BLaER1 treated with 17β-estradiol and CSF1 and Interleukin-3, amounts not matched to agents 10 nM and 100 nM (cell line): Measurements from ENCODE around the gene NAA11.

ENCODE experiments used
- H3K27ac ChIP-seq, 11 experiments: shearing (Covaris generic); formaldehyde crosslinking; 2 replicates each; pipeline ENCODE4 v1.8.1; 2022
- H3K27me3 ChIP-seq, 11 experiments: shearing (Covaris generic); formaldehyde crosslinking; 2 replicates each; pipeline ENCODE4 v1.8.1; 2022
- H3K36me3 ChIP-seq, 11 experiments: shearing (Covaris generic); formaldehyde crosslinking; 2 replicates each; pipeline ENCODE4 v1.8.1; 2022
- H3K4me1 ChIP-seq, 10 experiments: shearing (Covaris generic); formaldehyde crosslinking; 2 replicates each; pipeline ENCODE4 v1.8.1; 2022
- H3K4me2 ChIP-seq, 11 experiments: shearing (Covaris generic); formaldehyde crosslinking; 2 replicates each; pipeline ENCODE4 v1.8.1; 2022
- H3K4me3 ChIP-seq, 10 experiments: shearing (Covaris generic); formaldehyde crosslinking; 2 replicates each; pipeline ENCODE4 v1.8.1; 2022
- H3K9ac ChIP-seq, 11 experiments: shearing (Covaris generic); formaldehyde crosslinking; 2 replicates each; pipeline ENCODE4 v1.8.1; 2022
- H3K9me3 ChIP-seq, 11 experiments: shearing (Covaris generic); formaldehyde crosslinking; replicated peaks in 1 of 11; 2 replicates each; pipeline ENCODE4 v1.8.1; 2022
- H4K20me1 ChIP-seq, 11 experiments: shearing (Covaris generic); formaldehyde crosslinking; 2 replicates each; pipeline ENCODE4 v1.8.1; 2022
- Cebpa-rat ChIP-seq, 11 experiments: shearing (Covaris generic); IDR thresholded peaks; 2 replicates each; pipeline ENCODE4 v1.8.1; 2022

The NAA11 gene

DNA sequence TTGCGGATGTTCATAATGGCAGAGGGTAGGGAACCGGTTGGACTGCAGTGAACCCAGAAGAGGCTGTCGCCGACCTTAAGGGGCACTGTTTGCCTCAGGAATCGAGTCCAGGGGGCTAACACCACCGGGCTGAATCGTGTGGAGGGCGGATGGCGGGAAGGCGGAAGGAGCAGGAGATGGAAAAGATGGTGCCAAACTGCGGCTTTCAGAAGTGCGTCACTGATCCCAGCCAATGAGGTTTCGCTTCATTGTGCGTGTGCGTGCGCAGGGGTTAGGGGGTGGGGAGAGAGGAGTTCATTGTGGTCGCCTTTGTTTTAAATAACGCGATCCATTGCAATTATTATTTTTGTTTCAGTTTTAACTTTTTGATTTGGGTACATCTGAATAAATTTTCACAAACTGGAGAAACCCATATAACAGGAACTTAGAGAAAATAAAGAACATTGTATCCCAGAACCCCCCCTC lies at the start of gene NAA11:
NAA11 (minus strand) TSS at position 198 of the 465 bp plus-strand sequence; CDS start at position 14, 184 bp downstream.
- no peaks in the 10 kb centered on the region for H4K20me1 ChIP-seq
- no peaks in the 10 kb centered on the region for H3K27me3 ChIP-seq
- no peak for TF ChIP-seq Cebpa-rat (IDR thresholded peaks at IDR 0.05)
- no peak within 1 kb of the TSS for H3K9ac ChIP-seq
- H3K9me3 ChIP-seq = peaks cover 0 to 9% (median 0%) of the 10 kb centered on the region in 11 experiments; a peak in 2 of 22 replicates
- H3K4me2 ChIP-seq = no peak within 1 kb of the TSS
- H3K27ac ChIP-seq = no peak within 1 kb of the TSS
- H3K4me1 ChIP-seq = peaks cover 0 to 4% (median 0%) of the 10 kb centered on the region in 10 experiments; a peak in 5 of 20 replicates
- H3K4me3 ChIP-seq = no peak within 1 kb of the TSS
- H3K36me3 ChIP-seq = no peaks in the 10 kb centered on the region

DNA sequence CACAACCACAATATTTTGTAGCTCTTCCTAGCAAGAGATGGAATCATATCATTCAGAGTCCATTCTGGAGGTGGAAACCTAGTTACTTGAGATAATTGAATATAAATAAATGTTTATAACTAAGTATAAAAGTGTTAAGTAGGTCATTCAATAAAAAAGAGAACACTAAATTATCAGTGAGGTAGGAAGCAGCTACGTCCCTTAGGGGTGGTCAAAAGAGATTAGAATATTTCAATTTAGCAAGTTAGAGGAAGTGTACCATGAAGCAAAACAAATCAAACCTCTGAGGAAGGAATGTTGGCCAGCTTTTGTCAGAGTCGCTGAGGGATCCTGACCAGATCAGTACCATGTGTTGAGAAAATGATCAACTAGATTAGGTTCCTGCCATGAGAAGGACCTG lies 44.2 kb upstream of the NAA11 start:
- no peak overlapping the region for H3K4me3 ChIP-seq
- no peaks in the 10 kb centered on the region for H4K20me1 ChIP-seq
- H3K4me1 ChIP-seq = no peaks in the 10 kb centered on the region
- H3K27ac ChIP-seq = no peak overlapping the region
- no peak overlapping the region for H3K9ac ChIP-seq
- H3K27me3 ChIP-seq = no peaks in the 10 kb centered on the region
- no peaks in the 10 kb centered on the region for H3K9me3 ChIP-seq
- TF ChIP-seq Cebpa-rat (IDR thresholded peaks at IDR 0.05) = no peak
- no peaks in the 10 kb centered on the region for H3K36me3 ChIP-seq
- H3K4me2 ChIP-seq = no peak overlapping the region

DNA sequence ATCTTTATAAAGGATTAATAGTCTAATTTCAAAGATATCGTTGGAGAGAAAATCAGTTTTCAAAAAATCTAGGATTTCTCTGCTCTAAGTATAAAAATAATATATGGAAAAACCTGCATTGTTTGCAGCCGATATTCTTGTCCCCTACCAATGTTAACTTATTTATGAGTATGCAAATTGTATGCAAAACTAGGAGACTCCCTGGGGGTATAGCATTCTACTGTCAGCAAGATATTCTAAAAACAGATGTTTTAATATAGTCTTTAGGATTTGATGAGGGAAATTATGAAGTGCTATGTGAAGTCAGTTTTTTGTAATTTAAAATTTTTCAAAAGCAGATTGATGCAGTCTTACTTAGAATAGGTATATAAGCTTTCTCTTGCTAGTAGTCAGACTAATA lies 41.2 kb upstream of the NAA11 start:
- no peak for TF ChIP-seq Cebpa-rat (IDR thresholded peaks at IDR 0.05)

DNA sequence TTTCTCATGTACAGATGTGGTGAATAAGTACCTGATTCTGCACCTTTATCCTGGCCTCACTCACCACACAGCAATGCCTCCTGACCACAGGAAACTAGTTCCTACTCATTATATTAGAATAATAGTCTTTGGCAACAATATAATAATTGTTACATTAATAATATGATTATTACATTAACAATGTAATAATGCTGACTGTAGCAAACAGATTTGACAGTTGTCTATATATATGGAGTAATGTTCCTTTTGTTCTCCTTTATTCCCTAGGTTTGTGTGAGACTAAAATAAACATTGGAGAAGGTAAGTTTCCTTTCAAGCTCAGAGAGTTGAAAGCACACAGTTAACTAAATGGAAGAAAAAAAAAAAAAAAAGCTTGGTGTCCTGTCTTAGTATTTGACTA lies 40.6 kb upstream of the NAA11 start:
- Histone ChIP-seq H3K27me3 (no peaks in the 10 kb centered on the region), H3K4me3 (no peak overlapping the region)
- no peak for TF ChIP-seq Cebpa-rat (IDR thresholded peaks at IDR 0.05)

More for the DNA sequence above, 41.2 kb upstream of the NAA11 start:
- Histone ChIP-seq H3K9me3 (no peaks in the 10 kb centered on the region), H4K20me1 (no peaks in the 10 kb centered on the region), H3K4me1 (no peaks in the 10 kb centered on the region), H3K4me3 (no peak overlapping the region), H3K27me3 (no peaks in the 10 kb centered on the region), H3K4me2 (no peak overlapping the region), H3K36me3 (no peaks in the 10 kb centered on the region), H3K27ac (no peak overlapping the region), H3K9ac (no peak overlapping the region)

DNA sequence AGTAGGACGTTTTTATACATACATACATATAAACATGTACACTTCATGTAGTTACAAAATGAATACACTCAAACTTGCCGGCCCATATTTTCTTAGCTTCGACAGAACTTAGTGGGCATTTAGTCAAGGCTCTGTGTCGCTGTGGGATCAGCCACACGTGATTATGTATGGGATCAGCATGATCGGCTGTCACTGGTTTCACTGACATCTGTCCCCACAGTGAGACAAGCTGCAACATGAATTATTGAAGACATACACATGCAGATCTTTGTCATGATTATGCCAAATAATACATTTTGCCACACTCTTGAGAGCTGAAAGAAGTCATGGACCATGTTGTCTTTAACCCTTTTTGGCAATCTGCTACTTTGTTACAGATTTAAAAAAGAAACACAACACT lies 38.2 kb upstream of the NAA11 start:
- Histone ChIP-seq H3K4me3 (no peak overlapping the region), H3K27me3 (no peaks in the 10 kb centered on the region), H3K9ac (no peak overlapping the region), H3K4me2 (no peak overlapping the region), H3K4me1 (no peaks in the 10 kb centered on the region), H3K36me3 (no peaks in the 10 kb centered on the region), H3K9me3 (no peaks in the 10 kb centered on the region), H4K20me1 (no peaks in the 10 kb centered on the region), H3K27ac (no peak overlapping the region)
- TF ChIP-seq Cebpa-rat (IDR thresholded peaks at IDR 0.05) = no peak

More for the DNA sequence above, 40.6 kb upstream of the NAA11 start:
- H3K9ac ChIP-seq = no peak overlapping the region
- no peak overlapping the region for H3K27ac ChIP-seq
- no peaks in the 10 kb centered on the region for H3K36me3 ChIP-seq
- no peaks in the 10 kb centered on the region for H3K4me1 ChIP-seq
- no peaks in the 10 kb centered on the region for H3K9me3 ChIP-seq
- H3K4me2 ChIP-seq = no peak overlapping the region
- no peaks in the 10 kb centered on the region for H4K20me1 ChIP-seq

GRCh38 chr4:79362626-79363025 lies 36.8 kb upstream of the NAA11 start:
- Histone ChIP-seq H3K4me2 (no peak overlapping the region), H3K27me3 (no peaks in the 10 kb centered on the region), H4K20me1 (no peaks in the 10 kb centered on the region), H3K4me1 (no peaks in the 10 kb centered on the region), H3K9ac (no peak overlapping the region), H3K27ac (no peak overlapping the region), H3K4me3 (no peak overlapping the region), H3K36me3 (no peaks in the 10 kb centered on the region), H3K9me3 (no peaks in the 10 kb centered on the region)
- no peak for TF ChIP-seq Cebpa-rat (IDR thresholded peaks at IDR 0.05)

- no peaks in the 10 kb centered on the region for H3K27me3 ChIP-seq
- no peak overlapping the region for H3K9ac ChIP-seq
- no peaks in the 10 kb centered on the region for H3K4me1 ChIP-seq
- H3K4me2 ChIP-seq = no peak overlapping the region
- no peaks in the 10 kb centered on the region for H3K9me3 ChIP-seq
- no peaks in the 10 kb centered on the region for H3K36me3 ChIP-seq
- no peak overlapping the region for H3K4me3 ChIP-seq
- H3K27ac ChIP-seq = no peak overlapping the region
- TF ChIP-seq Cebpa-rat (IDR thresholded peaks at IDR 0.05) = no peak
- H4K20me1 ChIP-seq = no peaks in the 10 kb centered on the region
Observed at GRCh38 chr4:79360006-79360405, 34.1 kb upstream of the NAA11 start.

DNA sequence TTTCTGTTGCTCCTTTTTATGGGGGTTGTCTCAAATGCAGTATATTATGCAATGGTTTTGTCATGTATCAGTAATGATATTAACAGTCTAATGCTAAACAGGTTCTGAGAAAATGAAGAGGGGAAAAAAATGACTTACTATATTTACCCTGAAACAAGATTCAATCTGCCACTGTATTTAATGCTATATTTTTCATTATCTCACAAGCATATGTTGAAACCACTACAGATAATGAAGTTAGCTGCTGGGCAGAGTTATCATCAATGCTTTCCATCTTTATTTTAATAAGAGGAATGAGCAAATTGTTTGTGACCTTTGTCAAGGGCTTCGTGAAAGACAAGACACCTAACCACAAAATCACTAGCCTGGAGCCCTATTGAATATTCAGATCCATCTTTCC lies 32.6 kb upstream of the NAA11 start:
- Histone ChIP-seq H3K27me3 (no peaks in the 10 kb centered on the region), H3K9ac (no peak overlapping the region), H3K4me1 (no peaks in the 10 kb centered on the region), H4K20me1 (no peaks in the 10 kb centered on the region), H3K36me3 (no peaks in the 10 kb centered on the region), H3K9me3 (no peaks in the 10 kb centered on the region), H3K4me3 (no peak overlapping the region), H3K27ac (no peak overlapping the region), H3K4me2 (no peak overlapping the region)
- TF ChIP-seq Cebpa-rat (IDR thresholded peaks at IDR 0.05) = no peak

DNA sequence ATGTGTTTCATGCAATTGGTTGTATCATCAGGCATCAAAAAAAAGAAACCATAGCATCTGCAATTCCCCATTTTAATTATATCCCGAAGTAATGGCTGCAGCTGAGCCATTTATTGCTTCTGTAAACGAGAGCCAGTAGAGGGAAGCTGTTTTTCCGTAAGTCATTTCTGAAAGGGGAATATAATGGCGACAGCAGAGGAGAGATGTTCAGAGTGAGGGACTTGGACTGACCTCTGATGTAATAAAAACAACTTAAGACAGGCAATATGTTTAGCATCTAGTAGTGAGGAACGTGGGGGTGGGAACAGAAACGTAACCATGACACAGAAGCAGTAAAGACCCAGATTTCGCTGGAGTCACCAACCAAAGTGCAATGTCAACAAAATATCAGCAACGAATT lies 31.5 kb upstream of the NAA11 start:
- H3K36me3 ChIP-seq = no peaks in the 10 kb centered on the region
- no peak for TF ChIP-seq Cebpa-rat (IDR thresholded peaks at IDR 0.05)
- no peaks in the 10 kb centered on the region for H3K4me1 ChIP-seq
- no peak overlapping the region for H3K4me3 ChIP-seq
- no peaks in the 10 kb centered on the region for H4K20me1 ChIP-seq
- no peak overlapping the region for H3K4me2 ChIP-seq
- H3K27me3 ChIP-seq = no peaks in the 10 kb centered on the region
- H3K27ac ChIP-seq = no peak overlapping the region
- no peak overlapping the region for H3K9ac ChIP-seq
- H3K9me3 ChIP-seq = no peaks in the 10 kb centered on the region

DNA sequence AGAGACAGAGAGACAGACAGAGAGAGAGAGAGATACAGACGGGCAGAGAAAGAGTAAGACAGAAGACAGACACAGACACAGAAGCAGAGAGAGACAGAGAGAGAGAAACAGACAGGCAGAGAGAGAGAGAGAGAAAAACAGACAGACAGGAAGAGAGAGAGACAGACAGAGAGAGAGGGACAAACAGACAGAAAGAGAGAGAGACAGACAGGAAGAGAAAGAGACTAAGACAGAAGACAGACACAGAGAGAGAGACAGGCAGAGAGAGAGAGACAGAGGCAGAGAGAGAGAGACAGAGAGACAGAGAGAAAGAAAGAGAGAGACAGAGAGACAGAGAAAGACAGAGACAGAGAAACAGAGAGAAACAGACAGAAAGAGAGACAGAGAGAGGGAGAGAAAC lies 27.2 kb upstream of the NAA11 start:
- Histone ChIP-seq H3K9me3 (0 out of 22 replicates have a peak, but pooled peaks cover 0 to 3% (median 0%) of the 10 kb centered on the region in 11 experiments), H3K4me3 (no peak overlapping the region), H3K4me1 (no peaks in the 10 kb centered on the region), H3K4me2 (no peak overlapping the region), H3K9ac (no peak overlapping the region), H3K27me3 (no peaks in the 10 kb centered on the region), H4K20me1 (no peaks in the 10 kb centered on the region), H3K27ac (no peak overlapping the region), H3K36me3 (no peaks in the 10 kb centered on the region)
- TF ChIP-seq Cebpa-rat (IDR thresholded peaks at IDR 0.05) = no peak
